ES-I3 (cell line): ENCODE data around the gene EIF4E2.
"Not testable (repeated sequence)": the region's sequence is repeated elsewhere in the genome, so short reads cannot be mapped to it uniquely, and the experiment has no call there.

Experiments
- H3K36me3 ChIP-seq: 2 replicates; pipeline ENCODE4 v1.6.1; 2013; ENCODE audit warnings: mild to moderate bottlenecking, low read length, control low read depth, moderate library complexity; ENCODE audit not compliant: insufficient read depth
- H3K4me1 ChIP-seq: 2 replicates; pipeline ENCODE4 v1.6.1; 2013; ENCODE audit warnings: mild to moderate bottlenecking, control low read depth, low read length; ENCODE audit not compliant: insufficient read depth
- H3K9ac ChIP-seq: 2 replicates; pipeline ENCODE4 v1.6.1; 2013; ENCODE audit warnings: low read depth, mild to moderate bottlenecking, low read length, moderate library complexity
- H3K9me3 ChIP-seq: 2 replicates; pipeline ENCODE4 v1.6.1; 2013; ENCODE audit warnings: mild to moderate bottlenecking, low read length, moderate library complexity; ENCODE audit not compliant: control insufficient read depth, insufficient read depth

The EIF4E2 gene

DNA sequence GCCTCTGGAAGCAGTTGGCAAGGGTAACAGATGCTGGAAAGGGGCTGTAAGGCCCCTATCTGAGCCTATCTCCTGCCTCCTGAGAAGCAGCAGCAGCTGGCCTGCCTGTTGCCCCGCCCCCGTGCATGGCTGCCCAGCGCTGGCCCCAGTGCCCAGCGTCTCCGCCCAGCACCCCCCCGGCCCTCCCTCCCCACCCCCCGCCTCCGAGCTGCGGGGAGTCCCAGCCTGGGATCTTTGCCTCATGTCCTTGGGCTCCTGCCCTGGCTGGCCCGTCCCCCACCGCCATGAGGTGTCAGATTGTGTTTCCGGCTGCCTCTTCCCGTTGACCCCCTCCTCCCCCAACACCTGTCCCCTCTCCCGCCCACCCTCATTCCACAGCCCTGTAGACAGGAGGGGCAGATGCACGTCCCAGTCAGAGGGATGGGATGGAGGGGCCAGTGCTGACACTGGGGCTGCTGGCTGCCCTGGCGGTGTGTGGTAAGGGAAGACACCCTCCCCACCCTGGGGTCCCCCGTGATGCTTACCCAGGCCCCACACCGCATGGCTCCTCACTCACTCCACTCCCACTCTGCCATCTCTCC lies 24.6 kb upstream of the EIF4E2 start, which contains the start of gene CHRND:
Gene CHRND, plus strand, starts transcription at position 370 of the 581 bp plus-strand sequence. Its CDS starts 56 bp downstream, at position 426.
- peaks cover 3% of the 10 kb centered on the region for H3K4me1 ChIP-seq
- H3K9ac ChIP-seq: no peak within 1 kb of the TSS
- no peaks in the 10 kb centered on the region for H3K36me3 ChIP-seq
- H3K9me3 ChIP-seq: no peaks in the 10 kb centered on the region

DNA sequence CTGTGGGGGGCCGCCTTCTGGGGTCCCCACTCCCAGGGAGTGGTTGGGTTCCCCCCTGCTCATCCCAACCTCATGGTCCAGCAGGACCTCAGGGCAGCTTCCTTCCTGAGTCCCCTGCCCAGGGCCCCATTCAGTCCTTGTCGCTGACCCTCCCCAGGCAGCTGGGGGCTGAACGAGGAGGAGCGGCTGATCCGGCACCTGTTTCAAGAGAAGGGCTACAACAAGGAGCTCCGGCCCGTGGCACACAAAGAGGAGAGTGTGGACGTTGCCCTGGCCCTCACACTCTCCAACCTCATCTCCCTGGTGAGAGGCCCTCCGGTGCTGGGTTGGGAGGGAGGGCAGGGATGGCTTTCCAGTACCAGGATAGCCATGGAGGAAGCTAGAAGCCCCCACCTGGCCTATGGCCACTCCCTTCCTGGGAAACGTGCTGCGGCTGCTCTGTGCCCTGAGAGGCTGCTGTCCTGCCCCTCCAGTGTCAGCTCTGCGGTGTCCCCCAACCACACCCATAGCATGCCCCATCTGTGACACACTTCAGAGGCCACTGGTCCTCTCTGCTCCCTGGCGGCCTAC lies 24.0 kb upstream of the EIF4E2 start:
- Histone ChIP-seq H3K4me1 (peaks cover 3% of the 10 kb centered on the region), H3K36me3 (no peaks in the 10 kb centered on the region), H3K9me3 (no peaks in the 10 kb centered on the region), H3K9ac (no peak overlapping the region)

DNA sequence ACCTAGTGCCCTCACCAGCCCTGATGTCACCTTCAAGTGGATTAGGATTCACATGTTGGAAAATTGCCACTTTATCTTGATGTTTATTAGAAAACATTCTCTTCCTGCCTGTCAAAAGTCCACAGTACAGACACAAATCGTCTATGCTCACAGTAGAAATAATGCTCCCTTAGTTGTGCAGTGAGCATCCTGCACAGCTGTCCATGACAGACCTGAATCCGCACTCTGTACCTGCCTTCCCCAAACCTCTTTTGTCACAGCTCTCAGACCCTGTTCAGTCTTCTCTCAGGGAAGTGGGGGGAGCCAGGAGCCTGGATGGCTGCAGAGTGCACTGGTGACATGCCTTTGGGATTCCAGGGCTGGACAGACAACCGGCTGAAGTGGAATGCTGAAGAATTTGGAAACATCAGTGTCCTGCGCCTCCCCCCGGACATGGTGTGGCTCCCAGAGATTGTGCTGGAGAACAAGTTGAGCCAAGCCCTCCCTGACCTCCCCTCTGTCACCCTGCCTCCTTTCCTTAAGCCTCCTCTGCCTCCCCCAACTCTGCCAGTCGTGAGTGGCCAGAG lies 22.5 kb upstream of the EIF4E2 start:
- H3K9ac ChIP-seq: no peak overlapping the region
- no peaks in the 10 kb centered on the region for H3K36me3 ChIP-seq
- no peaks in the 10 kb centered on the region for H3K9me3 ChIP-seq
- H3K4me1 ChIP-seq: peaks cover 3% of the 10 kb centered on the region

DNA sequence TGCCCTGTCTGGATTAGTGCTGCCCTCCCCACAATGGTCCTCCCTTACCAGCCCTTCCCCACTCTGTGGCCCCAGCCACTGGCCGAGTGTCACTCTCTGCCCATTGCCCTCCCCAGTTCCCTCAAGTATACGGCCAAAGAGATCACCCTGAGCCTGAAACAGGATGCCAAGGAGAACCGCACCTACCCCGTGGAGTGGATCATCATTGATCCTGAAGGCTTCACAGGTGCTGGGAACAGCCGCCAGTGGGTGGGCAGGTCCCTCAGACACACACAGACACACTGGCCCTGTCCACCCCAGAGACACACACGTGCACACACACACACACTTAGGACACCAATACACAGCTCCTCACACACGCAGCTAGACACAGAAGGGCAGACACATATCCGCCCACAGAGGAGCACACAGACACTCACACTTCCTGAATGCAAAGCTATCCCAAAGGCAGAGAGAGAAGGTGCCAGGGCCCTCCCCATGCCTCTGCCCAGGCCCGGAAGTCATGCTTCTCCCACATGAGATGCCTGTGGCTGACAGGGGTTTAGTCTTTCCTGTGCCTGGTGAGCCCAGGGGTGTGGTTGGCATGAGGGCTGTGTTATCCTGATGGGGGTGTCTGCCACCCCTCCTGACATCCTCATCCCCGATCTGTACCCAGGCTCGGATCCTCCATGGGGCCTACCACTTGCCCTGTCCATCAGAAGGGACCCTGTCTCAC lies 21.6 kb upstream of the EIF4E2 start:
- H3K4me1 ChIP-seq: peaks cover 3% of the 10 kb centered on the region
- no peak overlapping the region for H3K9ac ChIP-seq
- no peaks in the 10 kb centered on the region for H3K9me3 ChIP-seq
- H3K36me3 ChIP-seq: no peaks in the 10 kb centered on the region

DNA sequence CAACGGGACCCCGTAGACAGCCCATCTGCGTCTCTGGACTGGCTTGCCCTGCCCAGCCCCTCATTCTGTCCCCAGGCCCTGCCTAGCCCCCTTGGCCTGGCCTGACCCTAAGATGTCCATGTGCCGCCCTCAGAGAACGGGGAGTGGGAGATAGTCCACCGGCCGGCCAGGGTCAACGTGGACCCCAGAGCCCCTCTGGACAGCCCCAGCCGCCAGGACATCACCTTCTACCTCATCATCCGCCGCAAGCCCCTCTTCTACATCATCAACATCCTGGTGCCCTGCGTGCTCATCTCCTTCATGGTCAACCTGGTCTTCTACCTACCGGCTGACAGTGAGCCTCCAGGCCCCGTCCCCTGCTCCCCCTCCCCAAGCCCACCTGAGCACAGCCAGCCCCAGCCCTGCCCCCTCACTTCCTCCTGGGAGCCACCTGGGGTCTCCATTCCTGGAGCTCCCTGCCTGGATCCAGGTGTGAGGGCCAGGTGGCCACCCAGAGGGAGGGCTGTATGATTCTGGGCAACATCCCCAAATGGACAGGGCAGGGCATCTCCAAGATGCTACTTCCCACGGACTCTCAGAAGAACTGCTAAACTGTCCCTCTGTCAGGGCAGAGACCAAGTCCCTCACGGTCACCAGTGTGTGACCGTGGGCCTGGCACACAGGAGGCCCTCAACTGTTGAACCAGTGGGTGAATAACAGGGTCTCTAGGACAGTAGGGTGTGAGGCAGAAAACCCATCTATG lies 20.5 kb upstream of the EIF4E2 start:
- Histone ChIP-seq H3K9ac (no peak overlapping the region), H3K4me1 (peaks cover 3% of the 10 kb centered on the region; the same call in 1 of the 2 replicates), H3K36me3 (no peaks in the 10 kb centered on the region), H3K9me3 (no peaks in the 10 kb centered on the region)

DNA sequence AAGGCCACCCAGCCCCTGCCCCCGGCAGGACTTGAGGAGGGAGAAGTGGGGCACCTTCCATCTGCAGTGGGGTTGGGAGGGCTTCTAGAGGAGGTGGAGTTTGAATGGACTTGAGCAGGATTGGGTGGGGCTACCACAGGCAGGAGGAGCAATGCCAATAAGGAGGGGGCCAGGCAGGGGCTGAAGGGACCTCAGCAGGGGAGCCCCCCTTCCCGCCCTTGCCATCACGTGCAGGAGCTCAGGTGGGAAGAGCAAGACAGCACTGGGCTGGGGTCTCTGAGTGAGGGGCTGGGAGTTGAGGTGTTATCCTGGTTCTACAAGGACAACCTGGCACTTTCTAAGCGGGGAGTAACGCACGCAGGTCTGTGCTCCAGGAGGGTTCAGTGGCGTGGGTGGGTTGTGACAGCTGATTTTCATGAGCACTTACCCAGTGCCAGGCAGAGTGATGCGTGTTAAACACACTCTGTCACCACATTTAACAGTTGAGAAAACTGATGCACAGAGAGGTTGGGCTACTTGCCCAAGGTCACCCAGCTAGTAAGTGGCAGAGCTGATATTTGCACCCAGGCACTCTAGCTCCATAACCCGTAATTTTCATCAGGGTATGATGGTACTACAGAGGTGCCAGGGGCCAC lies 19.7 kb upstream of the EIF4E2 start:
- Histone ChIP-seq H3K36me3 (no peaks in the 10 kb centered on the region), H3K9me3 (no peaks in the 10 kb centered on the region), H3K9ac (no peak overlapping the region), H3K4me1 (peaks cover 3% of the 10 kb centered on the region; the same call in 1 of the 2 replicates)

DNA sequence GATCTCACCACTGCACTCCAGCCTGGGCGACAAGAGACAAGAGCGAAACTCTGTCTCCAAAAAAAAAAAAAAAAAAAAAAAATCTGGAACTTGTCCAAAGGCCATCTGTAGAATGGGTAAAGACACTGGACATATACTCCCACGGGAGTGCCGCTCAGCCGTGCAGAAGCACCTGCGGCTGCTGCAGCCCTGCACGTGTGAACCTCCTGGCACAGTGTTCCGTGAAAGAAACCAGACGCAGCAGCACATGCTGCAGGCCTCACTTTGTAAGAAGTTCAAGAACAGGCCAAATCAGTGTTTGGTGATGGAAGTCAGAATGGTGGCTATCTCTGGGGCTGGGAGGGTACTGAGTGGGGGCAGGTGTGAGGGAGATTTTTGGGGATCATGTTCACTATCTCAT lies 18.1 kb upstream of the EIF4E2 start:
- no peaks in the 10 kb centered on the region for H3K9me3 ChIP-seq
- H3K9ac ChIP-seq: no peak overlapping the region
- no peaks in the 10 kb centered on the region for H3K36me3 ChIP-seq
- H3K4me1 ChIP-seq: no peaks in the 10 kb centered on the region; the same call in 1 of the 2 replicates

DNA sequence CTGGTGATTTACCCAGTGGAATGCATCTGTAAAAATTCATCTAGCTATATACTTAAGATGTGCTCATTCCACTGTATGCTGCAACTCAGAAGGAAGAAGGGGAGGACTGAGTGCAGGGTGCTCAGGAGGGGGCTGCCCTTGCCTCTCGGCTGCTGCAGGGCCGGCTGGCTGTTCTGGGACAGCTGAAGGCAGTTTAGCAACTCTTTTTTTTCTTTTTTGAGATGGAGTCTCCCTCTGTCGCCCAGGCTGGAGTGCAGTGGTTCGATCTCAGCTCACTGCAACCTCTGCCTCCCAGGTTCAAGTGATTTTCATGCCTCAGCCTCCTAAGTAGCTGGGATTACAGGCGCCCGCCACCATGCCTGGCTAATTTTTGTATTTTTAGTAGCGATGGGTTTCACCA lies 17.7 kb upstream of the EIF4E2 start:
- H3K36me3 ChIP-seq, H3K9me3 ChIP-seq, H3K4me1 ChIP-seq, H3K9ac ChIP-seq: not testable (repeated sequence)

DNA sequence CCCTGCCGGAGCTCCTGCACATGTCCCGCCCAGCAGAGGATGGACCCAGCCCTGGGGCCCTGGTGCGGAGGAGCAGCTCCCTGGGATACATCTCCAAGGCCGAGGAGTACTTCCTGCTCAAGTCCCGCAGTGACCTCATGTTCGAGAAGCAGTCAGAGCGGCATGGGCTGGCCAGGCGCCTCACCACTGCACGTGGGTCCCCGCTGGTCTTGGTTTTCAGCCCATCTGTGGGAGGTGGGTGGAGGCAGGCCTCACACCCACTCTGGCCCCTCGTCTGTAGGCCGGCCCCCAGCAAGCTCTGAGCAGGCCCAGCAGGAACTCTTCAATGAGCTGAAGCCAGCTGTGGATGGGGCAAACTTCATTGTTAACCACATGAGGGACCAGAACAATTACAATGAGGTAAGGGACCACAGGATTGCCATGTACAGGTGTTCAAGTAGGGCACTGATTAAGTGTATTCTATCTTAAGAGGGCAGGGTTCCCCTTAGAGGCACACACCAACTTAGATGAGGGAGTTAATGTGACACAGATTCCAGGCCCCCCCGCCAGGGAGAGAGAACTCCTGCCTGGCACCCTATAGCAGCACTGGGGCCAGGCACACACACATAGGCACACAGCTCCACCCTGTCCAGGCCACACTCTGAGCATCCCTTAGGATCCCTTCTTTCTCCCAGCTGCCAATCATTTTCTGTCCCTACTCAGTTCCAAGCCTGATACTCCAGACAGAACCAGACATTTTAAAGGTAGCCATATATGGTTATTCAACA lies 16.4 kb upstream of the EIF4E2 start:
- Histone ChIP-seq H3K36me3 (no peaks in the 10 kb centered on the region), H3K9me3 (no peaks in the 10 kb centered on the region), H3K4me1 (peaks cover 2% of the 10 kb centered on the region; the same call in 1 of the 2 replicates), H3K9ac (no peak overlapping the region)

DNA sequence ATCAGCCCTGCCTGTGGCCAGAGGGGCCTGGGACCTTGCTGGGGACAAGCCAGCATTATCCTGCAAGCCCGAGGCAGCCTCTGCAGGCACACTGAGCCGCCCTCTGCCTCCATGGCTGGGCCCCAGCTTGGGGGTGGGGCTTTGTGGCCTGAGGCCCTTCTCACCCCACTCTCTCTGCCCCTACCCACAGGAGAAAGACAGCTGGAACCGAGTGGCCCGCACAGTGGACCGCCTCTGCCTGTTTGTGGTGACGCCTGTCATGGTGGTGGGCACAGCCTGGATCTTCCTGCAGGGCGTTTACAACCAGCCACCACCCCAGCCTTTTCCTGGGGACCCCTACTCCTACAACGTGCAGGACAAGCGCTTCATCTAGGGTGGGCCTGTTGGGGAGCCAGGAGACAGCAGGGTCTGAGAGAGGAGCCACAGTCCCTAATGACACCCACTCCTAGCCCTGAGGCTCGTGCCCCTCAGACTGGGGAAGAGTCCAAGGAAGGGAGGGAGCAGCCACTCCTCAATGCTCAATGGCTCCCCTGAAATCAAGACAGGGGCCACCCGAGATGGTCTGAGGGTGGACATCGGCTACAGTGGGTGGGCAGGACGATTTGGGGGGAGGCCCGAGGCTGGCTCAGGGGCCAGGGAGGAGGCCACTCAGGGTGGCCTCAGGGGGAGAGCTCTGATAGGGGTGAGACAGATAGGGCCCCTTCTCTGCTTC lies 15.4 kb upstream of the EIF4E2 start:
- Histone ChIP-seq H3K4me1 (peaks cover 9% of the 10 kb centered on the region; the same call in 1 of the 2 replicates), H3K9me3 (no peaks in the 10 kb centered on the region), H3K9ac (no peak overlapping the region), H3K36me3 (no peaks in the 10 kb centered on the region)

DNA sequence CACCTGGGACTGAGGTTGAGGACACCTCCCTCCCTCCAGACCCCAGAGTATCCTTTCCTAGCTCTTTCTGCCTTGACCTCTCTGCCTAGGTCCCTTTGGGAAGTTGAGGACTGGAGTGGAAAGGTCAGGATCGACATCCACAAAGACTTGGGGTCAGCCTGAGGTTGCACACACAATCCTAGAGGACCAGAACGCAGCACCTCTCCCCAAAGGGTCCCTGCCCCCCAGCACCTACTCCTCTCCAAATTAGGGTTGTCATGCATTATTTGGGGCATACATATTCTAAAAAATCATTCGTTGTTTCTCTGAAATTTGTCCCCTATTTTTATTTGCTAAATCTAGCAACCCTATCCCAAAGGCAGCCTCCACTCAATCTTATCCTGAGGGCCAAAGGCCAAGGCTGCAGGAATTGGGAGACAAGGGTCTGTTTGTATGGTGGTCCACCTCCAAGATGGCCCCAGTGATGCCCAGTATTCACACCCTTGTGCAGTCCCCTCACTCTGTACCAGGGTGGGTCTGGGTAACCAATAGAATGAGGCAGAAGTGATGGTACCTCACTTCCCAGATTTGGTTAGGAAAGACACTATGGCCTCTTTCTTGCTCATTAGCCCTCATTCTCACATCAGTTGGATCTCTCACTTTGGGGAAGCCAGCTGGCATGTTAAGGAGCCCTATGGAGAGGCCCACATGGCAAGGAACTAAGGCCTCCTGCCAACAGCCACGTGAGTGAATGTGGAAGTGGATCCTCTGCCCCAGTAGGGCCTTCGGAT lies 14.5 kb upstream of the EIF4E2 start:
- Histone ChIP-seq H3K36me3 (no peaks in the 10 kb centered on the region), H3K9me3 (no peaks in the 10 kb centered on the region), H3K4me1 (peaks cover 9% of the 10 kb centered on the region; the same call in 1 of the 2 replicates), H3K9ac (no peak overlapping the region)

DNA sequence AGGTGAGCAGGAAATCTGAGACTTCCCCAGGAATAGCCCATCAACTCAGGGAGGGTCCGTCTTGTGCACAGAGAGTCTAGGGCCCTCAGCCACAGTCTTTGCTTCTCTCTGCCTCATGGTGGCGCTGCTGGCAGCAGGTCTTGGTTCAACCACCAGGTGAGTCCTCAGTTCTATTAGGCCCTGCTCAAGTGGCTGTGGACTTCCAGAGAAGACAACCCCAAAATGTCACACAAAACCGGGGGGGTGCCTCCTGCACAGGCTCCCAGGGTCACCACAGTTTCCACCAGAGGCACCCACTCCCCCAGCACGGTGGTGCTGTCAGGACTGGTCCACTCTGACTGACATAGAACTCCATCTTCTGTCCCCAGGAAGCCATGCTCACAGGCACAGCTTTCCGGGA lies 13.4 kb upstream of the EIF4E2 start:
- Histone ChIP-seq H3K36me3 (no peaks in the 10 kb centered on the region), H3K4me1 (peaks cover 9% of the 10 kb centered on the region; the same call in 1 of the 2 replicates), H3K9ac (no peak overlapping the region), H3K9me3 (no peaks in the 10 kb centered on the region)
